ENCODE results near the gene L3MBTL4.
"Not testable (repeated sequence)": the region's sequence is repeated elsewhere in the genome, so short reads cannot be mapped to it uniquely, and the experiment has no call there.

L3MBTL4 gene

DNA sequence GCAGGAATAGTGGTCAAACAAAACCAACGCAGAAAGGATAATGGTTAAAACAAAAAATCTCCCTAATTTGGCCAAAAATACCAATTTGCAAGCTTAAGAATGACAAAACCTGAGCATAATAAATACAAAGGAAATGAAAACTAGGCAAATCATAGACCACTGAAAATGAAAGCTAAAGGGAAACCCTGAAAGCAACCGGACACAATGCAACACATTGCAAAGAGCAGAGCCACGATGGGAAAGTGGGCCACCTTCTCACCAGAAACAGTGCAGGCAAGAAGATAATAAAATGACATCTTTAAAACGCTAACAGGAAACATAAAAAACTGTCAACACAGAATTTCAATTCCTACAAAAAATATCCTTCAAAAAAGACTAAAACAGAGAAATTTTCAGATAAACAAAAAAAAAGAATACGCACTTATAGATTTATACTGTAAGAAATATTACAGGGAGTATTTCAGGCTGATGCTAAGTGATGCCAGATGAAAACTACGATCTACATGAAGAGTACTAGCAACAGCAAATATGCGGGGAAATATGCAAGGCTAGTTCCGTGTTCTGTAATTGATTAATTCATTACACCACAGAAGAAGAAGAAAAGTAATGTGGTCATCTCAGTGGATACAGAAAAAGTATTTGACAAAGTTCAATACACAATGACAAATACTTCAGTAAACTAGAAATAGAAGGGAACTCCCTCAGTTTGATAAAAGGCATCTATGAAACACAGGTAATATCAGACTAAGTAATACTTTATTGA is 239.5 kb downstream of the L3MBTL4 start:
- no peak for DNase-seq (ENCODE audit: low read depth)

DNA sequence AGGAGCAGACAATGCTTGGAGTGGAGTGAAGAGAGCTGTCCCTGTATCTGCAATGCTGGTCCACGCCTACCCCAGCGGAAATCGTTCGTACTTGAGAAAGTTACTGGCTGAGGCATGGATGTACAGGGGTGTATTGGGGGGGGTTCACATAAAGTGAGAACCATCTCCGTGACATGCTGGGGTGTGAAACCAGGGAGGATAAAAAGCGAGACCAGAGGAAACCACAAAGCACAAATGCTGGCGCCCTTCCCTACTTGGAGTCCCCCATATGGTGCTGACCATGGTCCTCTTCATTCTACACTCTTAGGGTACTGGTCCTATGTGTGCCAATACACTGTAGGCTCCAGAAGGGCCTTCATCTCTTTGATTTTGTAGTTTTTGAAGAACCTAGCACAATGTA is 244.1 kb downstream of the L3MBTL4 start:
- DNase-seq (ENCODE audit: low read depth): no peak

DNA sequence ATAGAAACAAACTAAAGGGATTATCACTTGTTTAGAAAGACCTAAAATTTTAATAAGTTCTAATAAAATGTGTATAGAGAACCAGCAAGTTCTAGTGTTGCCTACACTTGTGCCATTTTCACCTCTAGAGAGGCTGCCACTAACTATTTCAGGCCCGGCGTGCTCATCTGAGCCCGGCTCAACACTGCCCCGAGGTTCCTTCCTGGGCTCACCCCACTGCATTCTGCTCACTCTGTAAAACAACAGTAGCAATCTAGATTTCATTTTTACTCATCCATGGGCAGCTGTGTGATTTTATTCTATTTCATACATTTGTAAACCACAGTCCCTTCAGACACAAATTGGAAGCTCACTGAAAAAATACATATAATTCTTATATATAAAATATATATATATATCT is 253.2 kb downstream of the L3MBTL4 start:
- no peak for DNase-seq (ENCODE audit: low read depth)

DNA sequence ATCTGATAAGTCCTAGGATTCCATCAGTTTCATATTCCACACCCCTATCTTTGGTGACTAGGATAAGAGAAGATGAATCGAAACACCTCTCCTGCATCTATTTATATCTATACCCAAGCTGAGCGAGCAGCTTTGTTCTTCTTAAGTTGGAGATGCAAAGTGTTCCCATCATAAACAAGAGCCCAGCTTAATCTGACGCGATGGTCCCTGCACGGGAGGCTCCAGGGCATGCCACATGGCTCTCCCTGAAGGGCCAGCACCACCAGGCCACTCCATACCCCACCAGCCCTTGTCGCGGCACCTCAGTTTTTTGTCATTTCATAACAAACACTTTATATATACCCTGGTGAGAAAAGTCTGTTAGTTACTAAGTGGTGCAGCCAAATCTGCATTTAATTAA is 255.3 kb downstream of the L3MBTL4 start:
- no peak for DNase-seq (ENCODE audit: low read depth)

DNA sequence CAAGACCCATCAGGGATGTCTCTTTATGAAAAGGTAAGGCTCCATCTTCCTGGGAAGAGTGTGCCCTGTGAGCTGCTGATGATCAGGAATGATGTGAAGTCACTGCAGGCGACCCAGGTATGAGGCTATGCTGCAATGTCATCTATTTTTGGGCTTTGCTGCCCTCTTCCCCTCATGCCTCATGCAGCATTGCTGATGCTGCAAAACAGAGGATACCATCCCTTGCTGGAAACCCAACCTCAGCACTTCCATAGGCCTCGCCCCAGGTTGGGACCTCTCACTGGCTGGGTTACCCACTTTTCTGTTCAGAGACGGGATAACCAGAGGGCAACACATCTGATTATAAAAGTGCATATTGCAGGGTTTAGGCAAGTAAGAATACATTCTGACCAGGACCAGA is 255.8 kb downstream of the L3MBTL4 start:
- DNase-seq (ENCODE audit: low read depth): no peak

DNA sequence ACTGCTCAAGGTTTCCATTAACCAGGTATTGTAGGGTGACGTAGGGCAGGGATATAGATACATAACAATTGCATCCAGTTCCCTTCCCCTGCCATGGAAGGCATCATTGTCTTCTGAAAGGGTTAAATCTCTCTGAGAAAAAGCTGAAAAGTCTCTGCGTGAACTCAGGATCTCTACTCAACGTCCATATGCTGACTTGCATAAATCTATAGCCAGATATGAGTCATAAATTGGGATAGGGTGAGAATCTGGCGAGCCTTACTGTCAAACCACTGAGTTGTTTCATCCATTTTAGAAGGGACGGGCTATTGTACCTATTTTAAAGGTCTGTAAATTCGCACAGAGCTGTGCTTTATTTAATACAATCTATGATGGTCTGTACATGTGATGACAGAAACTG is 258.3 kb downstream of the L3MBTL4 start:
- no peak for DNase-seq (ENCODE audit: low read depth)

DNA sequence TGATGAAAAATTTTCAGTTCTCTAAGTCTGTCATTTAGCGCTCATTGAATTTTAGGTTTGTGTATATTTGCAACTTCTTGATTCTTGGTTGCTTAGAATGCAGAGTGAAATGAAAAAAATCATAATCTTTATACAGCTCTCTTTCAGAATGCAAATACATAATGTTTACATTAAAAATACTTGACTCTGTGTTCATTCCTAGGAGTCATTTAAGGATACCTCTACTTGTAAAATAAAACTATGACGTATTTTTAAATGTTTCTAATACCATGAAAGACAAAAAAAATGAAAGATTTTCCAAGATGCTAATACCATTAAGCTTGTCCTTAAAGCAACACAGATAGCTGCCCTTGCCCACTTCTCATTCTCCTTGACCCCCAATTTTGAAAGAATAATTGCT is 259.0 kb downstream of the L3MBTL4 start:
- DNase-seq (ENCODE audit: low read depth): no peak

DNA sequence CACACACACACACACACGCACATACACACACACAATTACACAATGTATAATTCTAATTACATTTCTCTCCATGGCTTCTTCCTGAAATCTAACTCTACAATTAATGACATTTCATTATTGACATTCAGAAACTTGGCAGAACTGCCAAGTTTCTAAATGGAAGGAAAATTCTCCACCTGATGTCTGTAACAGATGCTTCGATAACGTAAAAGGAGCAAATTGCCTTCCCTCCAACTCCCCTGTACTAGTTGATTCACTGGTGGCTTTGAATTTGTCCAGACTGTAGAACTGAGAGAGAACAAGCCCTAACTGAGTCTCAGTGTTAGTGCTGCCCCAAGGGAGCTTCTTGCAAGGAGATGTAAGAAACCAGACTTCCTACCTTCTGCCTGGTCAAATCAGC is 264.3 kb downstream of the L3MBTL4 start:
- DNase-seq (ENCODE audit: low read depth): no peak

DNA sequence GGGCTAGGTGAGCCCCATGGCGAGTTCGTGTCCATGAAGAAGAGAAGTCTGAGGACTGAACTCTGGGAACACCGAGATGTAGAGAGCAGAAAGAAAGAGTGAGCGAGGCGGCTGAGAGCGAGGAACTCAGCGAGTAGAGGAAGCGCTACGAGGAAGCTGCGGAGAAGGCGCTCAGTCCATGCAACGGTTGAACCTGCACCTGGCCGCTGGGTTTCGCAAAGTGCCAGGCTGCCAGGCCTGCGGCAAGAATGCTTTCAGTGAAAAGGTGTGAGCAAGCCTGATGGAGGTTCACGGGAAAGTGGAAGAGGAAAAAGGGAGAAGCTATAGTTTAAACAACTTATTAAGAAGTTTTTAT is 268.4 kb downstream of the L3MBTL4 start:
- DNase-seq (ENCODE audit: low read depth): no peak

DNA sequence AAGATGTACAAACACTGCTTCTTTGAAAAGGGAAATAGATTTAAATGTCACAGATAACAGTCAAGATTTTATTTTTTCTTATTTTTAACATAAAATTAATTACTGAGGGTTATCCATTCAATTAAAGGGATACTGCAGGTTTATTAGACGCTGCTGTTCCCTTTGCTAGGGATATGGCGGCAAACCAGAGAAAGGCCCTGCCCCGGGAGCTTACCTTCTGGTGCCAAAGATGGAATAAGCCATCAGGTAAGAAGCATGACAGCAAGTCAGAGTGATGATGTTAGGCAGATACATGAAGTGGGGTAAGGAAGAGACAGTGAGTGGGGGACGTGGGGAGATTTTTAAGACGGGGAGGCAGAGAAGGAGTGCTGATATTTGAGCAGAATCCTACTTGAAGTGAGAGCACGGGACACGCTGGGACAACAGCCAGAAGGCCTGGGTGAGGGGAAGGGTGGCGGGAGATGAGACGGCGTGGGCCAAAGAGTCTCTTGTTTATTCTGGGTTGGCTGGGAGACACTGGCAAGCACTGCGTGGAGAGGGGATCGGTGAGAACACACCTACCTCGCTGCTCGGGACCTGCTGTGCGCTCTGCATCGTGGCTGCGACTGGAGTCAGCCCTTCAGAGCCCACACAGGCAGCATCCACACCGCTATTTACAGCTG is 268.9 kb downstream of the L3MBTL4 start:
- no peak for DNase-seq (ENCODE audit: low read depth)

DNA sequence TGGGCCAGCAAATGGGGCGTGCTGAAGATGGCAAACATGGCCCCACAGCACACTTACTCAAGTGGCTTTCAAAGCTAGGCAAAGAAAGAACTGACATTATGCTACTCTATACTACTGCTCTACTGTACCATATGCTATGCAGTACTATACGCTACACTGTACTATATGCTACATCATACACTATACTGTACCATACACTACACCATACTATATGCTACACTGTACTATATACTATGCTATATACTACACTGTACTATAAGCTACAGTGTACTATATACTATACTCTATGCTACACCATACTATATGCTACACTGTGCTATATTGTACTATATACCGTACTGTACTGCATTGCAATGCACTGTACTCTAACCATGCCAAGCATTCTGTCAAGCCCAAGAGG is 275.7 kb downstream of the L3MBTL4 start:
- no peak for DNase-seq (ENCODE audit: low read depth)

DNA sequence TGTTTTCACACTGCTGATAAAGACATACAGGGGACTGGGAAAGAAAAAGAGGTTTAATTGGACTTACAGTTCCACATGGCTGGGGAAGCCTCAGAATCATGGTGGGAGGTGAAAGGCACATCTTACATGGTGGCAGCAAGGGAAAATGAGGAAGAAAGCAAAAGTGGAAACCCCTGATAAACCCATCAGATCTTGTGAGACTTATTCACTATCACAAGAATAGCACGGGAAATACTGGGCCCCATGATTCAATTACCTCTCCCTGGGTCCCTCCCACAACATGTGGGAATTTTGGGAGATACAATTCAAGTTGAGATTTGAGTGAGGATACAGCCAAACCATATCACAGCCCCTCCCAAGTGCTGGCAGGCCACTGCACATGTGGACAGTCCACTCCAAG is 278.8 kb downstream of the L3MBTL4 start:
- DNase-seq (ENCODE audit: low read depth): not testable (repeated sequence)

DNA sequence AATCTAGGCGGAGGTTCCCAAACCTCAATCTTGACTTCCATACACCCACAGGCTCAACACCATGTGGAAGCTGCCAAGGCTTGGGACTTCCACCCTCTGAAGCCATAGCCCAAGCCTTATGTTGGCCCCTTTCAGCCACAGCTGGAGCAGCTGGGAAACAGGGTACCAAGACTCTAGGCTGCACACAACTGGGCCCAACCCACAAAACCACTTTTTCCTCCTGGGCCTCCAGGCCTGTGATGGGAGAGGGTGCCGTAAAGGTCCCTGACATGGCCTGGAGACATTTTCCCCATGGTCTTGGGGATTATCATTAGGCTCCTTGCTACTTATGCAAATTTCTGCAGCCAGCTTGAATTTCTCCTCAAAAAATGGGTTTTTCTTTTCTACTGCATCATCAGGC is 279.7 kb downstream of the L3MBTL4 start:
- DNase-seq (ENCODE audit: low read depth): not testable (repeated sequence)

DNA sequence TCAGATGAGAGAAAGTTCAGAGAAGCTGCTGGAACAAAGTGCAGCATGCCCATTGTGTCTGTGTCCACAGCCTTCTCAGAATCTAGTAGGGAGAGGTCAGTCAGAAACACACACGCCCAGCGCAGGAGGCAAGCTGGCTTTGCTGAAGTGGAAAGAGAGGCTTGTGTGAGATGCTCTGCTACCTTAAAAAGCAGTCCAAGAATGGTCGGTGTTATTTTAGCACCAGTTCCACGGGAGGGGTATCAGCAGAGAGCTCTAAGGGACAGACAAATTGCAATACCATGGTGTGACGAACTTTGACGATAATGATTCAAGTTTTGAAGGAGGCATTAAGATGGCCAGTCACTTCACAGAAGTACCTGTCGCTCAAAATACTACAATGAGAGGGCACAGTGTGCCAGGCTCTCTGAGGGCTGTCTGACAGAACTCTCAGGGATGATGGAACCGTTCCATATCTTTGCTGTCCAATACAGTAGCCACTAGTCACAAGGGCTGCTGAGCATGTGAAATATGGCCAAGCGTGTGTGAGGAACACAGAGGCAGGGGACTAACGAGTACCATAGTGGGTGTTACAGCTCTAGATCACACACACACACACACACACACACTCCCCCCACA is 281.9 kb downstream of the L3MBTL4 start:
- no peak for DNase-seq (ENCODE audit: low read depth)

DNA sequence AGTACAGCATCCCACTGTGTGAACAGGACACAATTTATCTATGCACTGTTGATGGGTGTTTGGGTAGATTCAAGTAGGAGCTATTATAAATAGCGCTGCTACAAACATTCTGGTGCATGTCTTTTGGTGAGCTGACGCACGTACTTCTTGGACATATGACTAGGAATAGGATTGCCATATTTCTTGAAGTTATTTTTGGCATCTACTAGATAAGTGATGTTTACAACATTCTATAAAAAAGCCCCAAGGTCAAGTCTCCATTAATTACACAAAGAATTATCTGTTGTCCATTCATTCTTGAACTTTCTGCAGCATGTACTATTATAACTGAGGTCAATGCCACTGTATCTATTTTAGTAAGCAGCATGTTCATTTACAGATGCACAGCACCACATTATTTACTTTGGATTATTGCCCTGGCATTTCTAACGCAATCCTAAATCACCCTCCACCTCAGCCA is 293.9 kb downstream of the L3MBTL4 start:
- no peak for DNase-seq (ENCODE audit: low read depth)

DNA sequence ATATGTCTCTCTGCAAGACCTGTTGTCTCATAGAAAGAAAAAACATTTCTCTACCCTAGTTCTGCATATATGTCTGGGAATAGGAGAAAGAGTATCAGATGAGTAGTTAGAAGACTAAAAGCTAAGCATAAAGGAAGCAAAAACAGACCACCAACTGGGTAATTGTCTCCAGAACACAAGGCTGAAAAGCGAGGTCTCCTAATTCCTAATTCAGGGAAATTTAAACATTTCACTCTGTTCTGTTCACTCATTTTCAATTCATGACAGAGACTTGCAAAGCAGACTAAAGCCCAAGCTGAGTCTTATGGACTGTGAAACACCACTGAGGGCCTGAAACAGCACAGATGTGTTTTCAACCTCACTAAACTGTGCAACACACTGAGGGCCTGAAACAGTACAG is 294.9 kb downstream of the L3MBTL4 start:
- no peak for DNase-seq (ENCODE audit: low read depth)

DNA sequence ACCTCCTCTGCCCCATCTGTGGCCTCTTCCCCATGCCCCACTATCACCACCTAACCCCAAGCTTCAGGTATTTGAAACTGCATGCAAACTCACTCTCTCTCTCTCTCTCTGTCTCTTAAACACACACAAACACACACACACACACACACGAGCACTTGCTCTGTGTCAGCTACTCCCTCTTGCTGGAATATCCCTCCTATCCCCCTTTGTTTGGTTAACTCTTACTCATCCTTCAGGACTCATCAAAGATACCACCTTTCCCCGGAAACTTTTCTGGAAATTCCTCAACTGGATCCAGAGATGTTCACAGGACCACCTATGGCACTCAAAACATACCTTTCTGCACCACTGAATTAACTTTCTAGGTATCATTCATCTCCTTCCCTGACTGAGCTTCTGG is 296.6 kb downstream of the L3MBTL4 start:
- no peak for DNase-seq (ENCODE audit: low read depth)

DNA sequence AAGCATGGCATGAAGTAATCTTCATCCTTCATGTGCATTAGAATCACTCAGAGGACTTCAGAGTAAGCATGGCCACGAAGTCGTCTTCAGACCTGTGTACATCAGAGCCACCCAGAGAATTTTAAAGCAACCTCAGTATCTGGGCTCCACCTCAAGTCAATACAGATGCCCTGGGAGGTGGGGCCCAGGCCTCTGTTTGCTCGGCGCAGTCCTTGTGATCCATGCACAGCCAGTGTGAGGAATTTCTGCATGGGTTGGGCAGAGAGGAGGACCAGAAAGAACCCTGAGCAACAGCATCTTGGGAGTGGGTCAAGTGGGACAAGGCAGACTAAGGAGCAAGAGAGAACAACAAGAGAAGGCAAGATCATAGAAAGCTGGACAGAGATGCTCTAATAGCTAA is 299.0 kb downstream of the L3MBTL4 start:
- DNase-seq (ENCODE audit: low read depth): no peak

DNA sequence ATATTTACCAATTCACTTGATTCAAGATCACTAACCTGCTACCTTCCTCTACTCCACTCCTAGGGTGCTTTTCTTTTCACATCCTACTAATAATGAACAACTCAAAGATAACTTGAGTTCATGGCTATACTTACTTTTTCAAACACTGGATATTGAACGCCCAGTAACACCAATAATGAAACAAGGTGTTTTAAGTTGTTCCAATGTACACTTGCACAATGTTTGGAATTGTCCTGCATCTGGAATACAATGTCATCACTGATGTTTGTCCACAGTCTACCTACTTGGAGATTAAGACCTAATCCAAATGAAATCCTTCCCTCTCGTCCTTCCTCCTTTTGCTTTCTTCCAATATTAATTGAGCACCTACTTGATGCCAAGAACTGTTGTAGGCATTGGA is 301.1 kb downstream of the L3MBTL4 start:
- DNase-seq (ENCODE audit: low read depth): no peak

DNA sequence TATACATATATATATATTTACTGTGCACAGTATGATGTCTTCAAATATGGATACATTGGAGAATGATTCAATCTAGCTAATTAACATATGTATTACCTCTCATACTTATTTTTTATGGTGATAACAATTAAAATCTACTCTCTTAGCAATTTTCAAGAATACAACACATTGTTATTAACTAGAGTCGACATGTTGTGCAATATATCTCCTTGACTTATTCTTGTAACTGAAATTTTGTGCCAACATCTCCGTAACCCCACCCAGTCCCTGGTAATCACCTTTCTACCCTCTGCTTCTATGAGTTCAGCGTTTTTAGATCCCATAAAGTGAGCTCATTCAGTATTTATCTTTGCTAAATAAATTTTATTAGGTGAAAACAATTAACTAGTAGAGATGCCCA is 303.0 kb downstream of the L3MBTL4 start:
- no peak for DNase-seq (ENCODE audit: low read depth)

DNA sequence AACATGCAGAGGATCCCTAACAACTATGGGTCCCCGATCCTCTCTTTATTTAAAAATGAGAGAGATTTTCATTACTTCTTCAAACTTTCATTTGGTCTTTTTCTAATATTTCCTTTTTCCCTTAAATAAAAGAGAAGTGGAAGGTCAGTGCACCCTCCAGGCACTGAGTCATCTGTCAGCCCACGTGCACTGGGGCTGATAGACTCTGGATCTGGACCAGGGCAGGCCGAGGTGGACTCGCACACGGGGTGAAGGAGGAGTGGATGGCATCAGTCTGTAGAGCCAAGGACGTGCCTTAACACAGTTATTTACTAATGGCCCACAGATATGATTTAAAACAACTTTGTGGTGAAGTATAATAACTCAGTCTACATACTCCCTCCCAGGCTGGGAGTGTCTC is 305.0 kb downstream of the L3MBTL4 start:
- DNase-seq (ENCODE audit: low read depth): no peak

DNA sequence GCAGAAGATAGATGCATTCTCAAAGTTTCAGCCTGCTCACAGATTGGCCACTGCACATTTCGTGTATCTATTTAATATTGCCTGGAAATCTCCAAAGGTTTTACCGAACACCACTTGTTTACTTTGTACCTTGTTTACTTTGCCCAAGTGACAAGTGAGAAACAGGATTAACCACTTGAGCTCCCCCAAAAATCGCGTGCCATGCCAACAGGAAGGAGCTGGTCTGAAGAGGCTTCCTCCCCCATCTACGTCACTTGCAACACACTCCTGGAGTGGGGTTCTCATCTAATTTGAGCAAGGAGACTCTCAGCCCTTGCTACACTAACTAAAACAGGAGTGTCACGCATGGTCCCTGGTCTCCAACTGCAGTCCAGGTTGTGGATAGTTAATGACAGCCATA is 306.9 kb downstream of the L3MBTL4 start:
- no peak for DNase-seq (ENCODE audit: low read depth)

DNA sequence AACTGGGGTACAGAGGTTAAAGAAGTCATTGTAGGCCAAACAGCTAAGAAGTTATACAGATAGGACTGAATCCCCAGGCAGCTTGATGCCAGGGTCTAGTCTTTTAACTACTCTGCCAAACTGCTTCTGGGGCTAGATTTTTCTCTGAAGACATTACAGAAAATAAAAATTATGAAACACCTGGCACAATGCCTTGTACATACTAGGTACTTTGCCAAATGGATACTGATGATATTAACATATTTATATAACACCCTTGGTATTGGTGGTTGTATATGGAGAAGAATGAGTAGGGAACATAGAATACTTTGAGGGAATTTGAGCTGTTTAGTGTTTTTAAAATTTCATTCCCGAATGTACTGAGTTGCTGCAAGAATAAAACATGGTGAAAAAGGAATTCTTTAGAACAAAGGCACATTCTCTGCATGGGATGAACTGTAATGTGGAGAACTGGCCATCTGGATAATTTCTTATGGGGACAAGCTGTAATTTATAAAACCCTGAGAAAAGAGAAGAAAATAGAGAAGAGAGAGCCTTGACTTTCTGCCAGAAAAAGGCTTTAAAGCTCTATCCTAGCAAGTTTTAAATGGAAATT is 308.5 kb downstream of the L3MBTL4 start:
- no peak for DNase-seq (ENCODE audit: low read depth)

Data from ELR (cell line).